Stimulated activated CD4-positive, alpha-beta T cell treated with anti-CD3 and anti-CD28 coated beads, Interleukin-1b, Interleukin-23, amount 100 ng/mL, for 1 hour (primary cell): ENCODE results near the gene CHKB.

Source experiments
- DNase-seq, 2 donors: peaks; one replicate each; pipeline ENCODE4 v3.0.0-alpha.2; 2020; ENCODE audit warnings: low read depth in 2 of 2

Gene CHKB

GRCh38 chr22:50573491-50574382 is 8.9 kb downstream of the CHKB start:
- no peak for DNase-seq

GRCh38 chr22:50572965-50573364 is 9.7 kb downstream of the CHKB start:
- no peak for DNase-seq

GRCh38 chr22:50571264-50572175 is 11.1 kb downstream of the CHKB start:
- DNase-seq: no peak

- DNase-seq: no peak
Measured at GRCh38 chr22:50570861-50571260, 11.8 kb downstream of the CHKB start.

- DNase-seq: no peak
Measured at GRCh38 chr22:50569896-50570535, 12.6 kb downstream of the CHKB start.

- no peak for DNase-seq
Measured at GRCh38 chr22:50569041-50569459, 13.6 kb downstream of the CHKB start.

- DNase-seq: no peak
Measured at GRCh38 chr22:50568626-50569025, 14.0 kb downstream of the CHKB start.

GRCh38 chr22:50567721-50568252 is 14.9 kb downstream of the CHKB start:
- DNase-seq: no peak

GRCh38 chr22:50564289-50564688 is 18.4 kb downstream of the CHKB start:
- no peak for DNase-seq

GRCh38 chr22:50563413-50564160 is 19.1 kb downstream of the CHKB start:
- DNase-seq: no peak

GRCh38 chr22:50562523-50563412 is 19.9 kb downstream of the CHKB start, which contains the start of gene SYCE3:
TSS of gene SYCE3 (minus strand) at chr22:50562919. CDS start at chr22:50556405, 6,514 bp downstream.
- DNase-seq: peak; percentile 94 to 96

- DNase-seq: no peak
Measured at GRCh38 chr22:50561401-50562358, 21.0 kb downstream of the CHKB start.

- DNase-seq: no peak
Measured at GRCh38 chr22:50560034-50560433, 22.6 kb downstream of the CHKB start.

GRCh38 chr22:50556703-50557102 is 25.9 kb downstream of the CHKB start:
- DNase-seq: no peak

- DNase-seq: no peak
Measured at GRCh38 chr22:50553310-50553709, 29.3 kb downstream of the CHKB start.

- no peak for DNase-seq
Measured at GRCh38 chr22:50551160-50551752, 31.4 kb downstream of the CHKB start.

- DNase-seq: no peak
Measured at GRCh38 chr22:50550395-50550794, 32.3 kb downstream of the CHKB start.
